MM.1S (cell line): Measurements from ENCODE around the gene STX3.

Experiments used
- DNase-seq: peaks from one replicate; pipeline ENCODE4 v3.0.0-alpha.2; 2015
- H2AFZ ChIP-seq: fragments of 300-600 bp; sonication (generic); 2 replicates; pipeline ENCODE4 v1.6.0; 2016; ENCODE audit warnings: antibody characterized with exemption, low read length
- H3F3A ChIP-seq: fragments of 300-600 bp; sonication (generic); 2 replicates; pipeline ENCODE4 v1.6.1; 2016; ENCODE audit warnings: mild to moderate bottlenecking, antibody characterized with exemption, low read length, moderate library complexity, mixed read lengths; ENCODE audit not compliant: insufficient read depth
- H3K27ac ChIP-seq: fragments of 300-600 bp; sonication (generic); 2 replicates; pipeline ENCODE4 v1.5.1; 2016; ENCODE audit warnings: mild to moderate bottlenecking, low read length
- H3K27me3 ChIP-seq: fragments of 300-600 bp; sonication (generic); replicated peaks from 2 replicates; pipeline ENCODE4 v1.6.0; 2016; ENCODE audit warnings: low read length; ENCODE audit not compliant: insufficient read depth
- H3K36me3 ChIP-seq: fragments of 300-600 bp; sonication (generic); replicated peaks from 2 replicates; pipeline ENCODE4 v1.6.1; 2016; ENCODE audit warnings: mild to moderate bottlenecking, low read length, mixed read lengths; ENCODE audit not compliant: insufficient read depth
- H3K4me1 ChIP-seq: fragments of 300-600 bp; sonication (generic); 2 replicates; pipeline ENCODE4 v1.6.1; 2016; ENCODE audit warnings: low read length, mixed read lengths
- H3K4me2 ChIP-seq: fragments of 300-600 bp; sonication (generic); 2 replicates; pipeline ENCODE4 v1.6.0; 2016; ENCODE audit warnings: low read depth, low read length
- H3K4me3 ChIP-seq: fragments of 300-600 bp; sonication (generic); 2 replicates; pipeline ENCODE4 v1.5.1; 2016; ENCODE audit warnings: low read length, mixed read lengths
- H3K79me2 ChIP-seq: fragments of 300-600 bp; sonication (generic); 2 replicates; pipeline ENCODE4 v1.6.1; 2016; ENCODE audit warnings: mixed run types, low read length, mixed read lengths
- H3K9ac ChIP-seq: fragments of 300-600 bp; sonication (generic); 2 replicates; pipeline ENCODE4 v1.6.1; 2016; ENCODE audit warnings: low read length, mixed read lengths
- H3K9me2 ChIP-seq: fragments of 300-600 bp; sonication (generic); replicated peaks from 2 replicates; pipeline ENCODE4 v1.6.1; 2016; ENCODE audit warnings: mild to moderate bottlenecking, low read length, mixed read lengths; ENCODE audit not compliant: insufficient read depth
- H3K9me3 ChIP-seq: fragments of 300-600 bp; sonication (generic); replicated peaks from 2 replicates; pipeline ENCODE4 v1.6.1; 2016; ENCODE audit warnings: mild to moderate bottlenecking, low read length, mixed read lengths; ENCODE audit not compliant: insufficient read depth
- H4K20me1 ChIP-seq: fragments of 300-600 bp; sonication (generic); 2 replicates; pipeline ENCODE4 v1.6.1; 2016; ENCODE audit warnings: mild to moderate bottlenecking, low read length, moderate library complexity, mixed read lengths; ENCODE audit not compliant: insufficient read depth
- EZH2 ChIP-seq: fragments of 300-600 bp; sonication (generic); optimal IDR thresholded peaks from 2 replicates; pipeline ENCODE3; 2017; ENCODE audit warnings: low read depth, mild to moderate bottlenecking, antibody characterized with exemption, low read length, mixed read lengths
- EZH2phosphoT487 ChIP-seq: fragments of 300-600 bp; sonication (generic); IDR thresholded peaks from 2 replicates; pipeline ENCODE4 v1.6.1; 2018; ENCODE audit warnings: antibody characterized with exemption, low read length
- TF ChIP-seq, protein P1 (sequence below): fragments of 300-600 bp; sonication (generic); IDR thresholded peaks from 2 replicates; pipeline ENCODE4 v1.5.1; 2016; ENCODE audit warnings: antibody characterized with exemption, low read length, mixed read lengths

The STX3 gene

DNA sequence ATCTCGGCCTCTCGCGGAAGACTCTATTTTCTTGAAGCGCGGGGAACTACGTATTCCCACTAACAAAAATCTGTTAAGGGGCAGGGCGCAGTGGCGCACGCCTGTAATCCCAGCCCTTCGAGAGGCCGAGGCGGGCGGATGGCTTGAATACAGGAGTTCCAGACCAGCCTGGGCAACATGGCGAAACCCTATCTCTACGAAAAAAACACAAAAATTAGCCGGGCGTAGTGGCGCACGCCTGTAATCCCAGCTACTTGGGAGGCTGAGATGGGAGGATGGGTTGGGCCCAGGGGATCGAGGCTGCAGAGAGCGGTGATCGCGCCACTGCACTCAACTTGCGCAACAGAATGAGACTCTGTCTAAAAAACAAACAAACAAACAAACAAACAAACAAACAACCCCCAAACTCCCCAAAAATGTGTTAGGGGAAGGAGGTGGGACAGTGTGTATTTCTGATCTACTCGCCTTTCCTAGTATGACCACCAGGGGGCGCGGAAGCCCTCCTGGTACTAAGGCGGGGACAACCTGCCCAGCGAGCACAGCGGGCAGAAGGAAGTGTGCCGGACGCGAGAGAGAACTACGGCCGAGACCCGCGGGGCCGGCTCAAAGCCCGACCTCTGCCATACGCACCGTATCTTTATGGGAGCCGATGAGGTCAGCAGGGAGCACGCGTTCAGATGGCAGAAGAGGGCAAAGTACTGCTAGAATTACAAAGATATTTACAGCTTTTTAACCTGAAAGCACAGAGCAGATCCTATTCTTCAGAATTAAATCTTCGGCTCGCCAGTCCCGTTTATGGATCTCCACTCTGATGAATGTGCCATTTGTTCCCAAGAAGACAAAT, 1.3 kb upstream of the STX3 start:
- Histone ChIP-seq H3F3A (peaks cover 18% of the 10 kb centered on the region), H2AFZ (peak overlapping the region; percentile 95), H3K9ac (peak overlapping the region; percentile 69; the same call in 1 of the 2 replicates), H3K27ac (peak overlapping the region; percentile 42; the same call in 1 of the 2 replicates), H3K9me3 (no peaks in the 10 kb centered on the region), H3K4me2 (peak overlapping the region; percentile 98), H3K36me3 (no peaks in the 10 kb centered on the region), H3K4me1 (peaks cover 16% of the 10 kb centered on the region), H3K9me2 (no peaks in the 10 kb centered on the region), H3K4me3 (peak overlapping the region; percentile 99), H3K79me2 (peaks cover 34% of the 10 kb centered on the region), H3K27me3 (no peaks in the 10 kb centered on the region), H4K20me1 (no peaks in the 10 kb centered on the region)
- peak; percentile 83 for DNase-seq
- TF ChIP-seq EZH2phosphoT487 = no peak
- no peak for TF ChIP-seq EZH2
- TF ChIP-seq, protein P1, sequence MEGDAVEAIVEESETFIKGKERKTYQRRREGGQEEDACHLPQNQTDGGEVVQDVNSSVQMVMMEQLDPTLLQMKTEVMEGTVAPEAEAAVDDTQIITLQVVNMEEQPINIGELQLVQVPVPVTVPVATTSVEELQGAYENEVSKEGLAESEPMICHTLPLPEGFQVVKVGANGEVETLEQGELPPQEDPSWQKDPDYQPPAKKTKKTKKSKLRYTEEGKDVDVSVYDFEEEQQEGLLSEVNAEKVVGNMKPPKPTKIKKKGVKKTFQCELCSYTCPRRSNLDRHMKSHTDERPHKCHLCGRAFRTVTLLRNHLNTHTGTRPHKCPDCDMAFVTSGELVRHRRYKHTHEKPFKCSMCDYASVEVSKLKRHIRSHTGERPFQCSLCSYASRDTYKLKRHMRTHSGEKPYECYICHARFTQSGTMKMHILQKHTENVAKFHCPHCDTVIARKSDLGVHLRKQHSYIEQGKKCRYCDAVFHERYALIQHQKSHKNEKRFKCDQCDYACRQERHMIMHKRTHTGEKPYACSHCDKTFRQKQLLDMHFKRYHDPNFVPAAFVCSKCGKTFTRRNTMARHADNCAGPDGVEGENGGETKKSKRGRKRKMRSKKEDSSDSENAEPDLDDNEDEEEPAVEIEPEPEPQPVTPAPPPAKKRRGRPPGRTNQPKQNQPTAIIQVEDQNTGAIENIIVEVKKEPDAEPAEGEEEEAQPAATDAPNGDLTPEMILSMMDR = peak; percentile 82

DNA sequence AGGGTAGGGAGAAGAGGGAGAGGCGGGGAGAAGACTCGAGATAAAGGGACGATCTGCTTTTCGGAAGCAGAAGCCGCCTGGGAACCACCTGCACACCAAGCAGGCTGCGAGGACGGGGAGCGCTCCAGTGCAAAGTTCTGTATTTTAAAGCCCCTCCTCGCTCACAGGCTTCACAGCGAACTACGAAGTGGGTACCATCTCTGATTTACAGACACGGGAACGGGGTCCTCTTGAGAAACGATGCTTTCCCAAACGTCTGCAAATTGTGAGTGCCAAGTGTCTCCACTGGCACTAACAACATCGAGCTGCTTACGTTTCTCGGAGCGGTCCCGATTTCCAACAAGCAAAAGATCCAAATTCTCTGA, 700 bp upstream of the STX3 start:
- peak overlapping the region; percentile 42; the same call in 1 of the 2 replicates for H3K27ac ChIP-seq
- H3K4me3 ChIP-seq = peak overlapping the region; percentile 99
- no peaks in the 10 kb centered on the region for H3K9me2 ChIP-seq
- H3K9me3 ChIP-seq = no peaks in the 10 kb centered on the region
- peak overlapping the region; percentile 98 for H3K4me2 ChIP-seq
- no peaks in the 10 kb centered on the region for H3K27me3 ChIP-seq
- peak overlapping the region; percentile 69 for H3K9ac ChIP-seq
- H3K79me2 ChIP-seq = peaks cover 40% of the 10 kb centered on the region
- peaks cover 18% of the 10 kb centered on the region for H3F3A ChIP-seq
- no peaks in the 10 kb centered on the region for H4K20me1 ChIP-seq
- H2AFZ ChIP-seq = peak overlapping the region; percentile 95
- DNase-seq = peak; percentile 47
- no peaks in the 10 kb centered on the region for H3K36me3 ChIP-seq
- TF ChIP-seq EZH2 = no peak
- TF ChIP-seq EZH2phosphoT487 = no peak
- TF ChIP-seq, protein P1 = no peak
- H3K4me1 ChIP-seq = peaks cover 16% of the 10 kb centered on the region

DNA sequence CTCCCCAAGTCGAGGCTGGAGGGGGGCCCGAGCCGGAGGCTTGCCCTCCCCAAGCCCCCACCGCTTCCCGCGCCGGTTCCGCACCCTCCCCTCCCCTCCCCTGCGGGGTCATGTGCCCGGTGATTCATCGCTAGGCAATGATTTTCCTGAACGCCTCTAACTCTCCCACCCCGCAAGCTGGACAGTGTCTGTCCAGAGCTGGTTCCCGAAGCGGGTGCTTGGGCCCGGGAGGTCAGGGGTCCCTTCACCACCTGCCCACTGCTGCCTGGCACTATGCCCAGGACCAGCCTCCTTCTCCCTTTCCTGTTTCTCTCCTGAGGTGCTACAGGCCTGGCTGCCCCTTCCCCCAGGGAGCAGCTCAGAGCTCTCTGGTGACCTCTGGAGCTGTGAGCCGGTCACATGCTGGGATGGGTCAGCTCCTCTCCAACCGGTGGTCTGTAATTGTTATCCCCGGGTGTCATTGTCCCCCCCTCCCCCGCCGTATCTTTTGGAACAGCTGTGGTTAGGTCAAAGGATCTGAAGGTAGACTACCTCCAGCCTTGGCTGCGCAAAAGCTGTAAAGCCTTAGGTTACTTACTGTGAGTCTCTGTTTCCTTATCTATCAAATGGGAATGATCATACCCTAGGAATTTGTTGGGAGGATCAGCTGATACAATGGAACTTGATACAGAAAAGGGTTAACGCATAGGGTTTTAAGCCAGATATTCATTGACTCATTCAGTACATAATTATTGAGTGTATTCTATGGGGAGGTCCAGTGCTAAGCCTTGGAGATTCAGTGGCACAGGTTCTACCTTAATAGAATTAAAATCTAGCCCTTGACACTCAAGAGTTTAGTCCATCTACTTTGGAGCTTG, 753 bp downstream of the STX3 start:
- TF ChIP-seq EZH2phosphoT487 = no peak
- no peak for TF ChIP-seq EZH2
- TF ChIP-seq, protein P1 = no peak
- H3F3A ChIP-seq = peaks cover 18% of the 10 kb centered on the region
- no peaks in the 10 kb centered on the region for H3K36me3 ChIP-seq
- peak overlapping the region; percentile 32; the same call in 1 of the 2 replicates for H3K27ac ChIP-seq
- H4K20me1 ChIP-seq = no peaks in the 10 kb centered on the region
- no peaks in the 10 kb centered on the region for H3K9me3 ChIP-seq
- H3K4me1 ChIP-seq = peaks cover 16% of the 10 kb centered on the region
- no peaks in the 10 kb centered on the region for H3K27me3 ChIP-seq
- peak overlapping the region; percentile 78 for H2AFZ ChIP-seq
- H3K4me3 ChIP-seq = peak overlapping the region; percentile 99
- H3K79me2 ChIP-seq = peaks cover 53% of the 10 kb centered on the region
- H3K4me2 ChIP-seq = peak overlapping the region; percentile 84
- no peaks in the 10 kb centered on the region for H3K9me2 ChIP-seq
- peak overlapping the region; percentile 57 for H3K9ac ChIP-seq
- peak; percentile 15 for DNase-seq
